ENCODE results near the gene C17orf113. TPM values are rescaled to one million over a fixed set of nuclear protein-coding genes. Genes with fewer than 3 reads are reported as not detected.
A peak's percentile ranks its signal among the peaks of the same experiment; 100 is the strongest.

C17orf113 gene
- total RNA-seq, 1 donor from 2014 or later = 2.2 TPM

DNA sequence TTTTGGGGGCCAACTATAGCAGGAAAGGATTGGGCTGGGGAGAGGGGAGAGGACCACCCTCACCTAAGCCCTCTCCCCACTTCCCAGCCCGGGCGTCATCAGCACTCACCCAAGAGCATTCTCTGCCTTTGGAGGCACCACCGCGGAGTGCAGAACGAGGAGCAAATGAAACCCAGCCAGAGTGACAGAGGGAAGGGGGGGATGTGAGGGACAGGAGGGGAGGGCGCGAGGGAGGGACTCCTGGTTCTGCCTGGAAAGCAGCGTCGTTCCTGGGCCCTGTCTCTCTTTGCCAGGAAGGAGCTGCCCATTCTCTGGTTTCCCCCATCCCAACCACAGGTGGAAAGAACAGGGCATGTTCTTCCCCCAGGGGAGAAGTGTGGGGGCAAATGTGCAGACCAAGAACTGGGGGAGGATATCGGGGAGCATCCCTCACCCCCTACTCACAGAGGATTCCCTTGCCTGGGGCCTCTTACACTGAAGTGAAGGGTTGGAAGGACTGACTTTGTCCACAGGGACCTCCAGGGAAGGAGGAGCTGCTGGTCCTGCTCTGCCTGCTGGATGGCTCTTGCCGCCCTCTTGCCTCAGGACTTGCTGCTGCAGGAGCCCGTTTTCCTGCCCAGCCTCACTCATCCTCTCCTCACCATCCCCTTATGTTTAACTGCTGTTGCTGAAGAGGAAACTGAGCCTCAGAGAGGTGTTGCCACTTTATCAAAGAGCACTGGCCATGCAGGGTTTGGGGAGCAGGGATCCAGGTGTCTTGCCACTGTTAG is 3.5 kb upstream of the C17orf113 start:
- no peak for DNase-seq (ENCODE audit: low read depth, low spot score)
- no peaks in the 10 kb centered on the region for H3K36me3 Mint-ChIP-seq (ENCODE audit: low read depth)
- H3K9me3 Mint-ChIP-seq = no peaks in the 10 kb centered on the region
- no peak overlapping the region for H3K4me3 Mint-ChIP-seq
- H3K4me1 Mint-ChIP-seq = peaks cover 26% of the 10 kb centered on the region
- TF ChIP-seq, protein P1, sequence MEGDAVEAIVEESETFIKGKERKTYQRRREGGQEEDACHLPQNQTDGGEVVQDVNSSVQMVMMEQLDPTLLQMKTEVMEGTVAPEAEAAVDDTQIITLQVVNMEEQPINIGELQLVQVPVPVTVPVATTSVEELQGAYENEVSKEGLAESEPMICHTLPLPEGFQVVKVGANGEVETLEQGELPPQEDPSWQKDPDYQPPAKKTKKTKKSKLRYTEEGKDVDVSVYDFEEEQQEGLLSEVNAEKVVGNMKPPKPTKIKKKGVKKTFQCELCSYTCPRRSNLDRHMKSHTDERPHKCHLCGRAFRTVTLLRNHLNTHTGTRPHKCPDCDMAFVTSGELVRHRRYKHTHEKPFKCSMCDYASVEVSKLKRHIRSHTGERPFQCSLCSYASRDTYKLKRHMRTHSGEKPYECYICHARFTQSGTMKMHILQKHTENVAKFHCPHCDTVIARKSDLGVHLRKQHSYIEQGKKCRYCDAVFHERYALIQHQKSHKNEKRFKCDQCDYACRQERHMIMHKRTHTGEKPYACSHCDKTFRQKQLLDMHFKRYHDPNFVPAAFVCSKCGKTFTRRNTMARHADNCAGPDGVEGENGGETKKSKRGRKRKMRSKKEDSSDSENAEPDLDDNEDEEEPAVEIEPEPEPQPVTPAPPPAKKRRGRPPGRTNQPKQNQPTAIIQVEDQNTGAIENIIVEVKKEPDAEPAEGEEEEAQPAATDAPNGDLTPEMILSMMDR (conservative IDR thresholded peaks at IDR 0.05) = no peak
- H3K27ac Mint-ChIP-seq (ENCODE audit: unreplicated experiment) = no peak overlapping the region
- H3K27me3 Mint-ChIP-seq (ENCODE audit: low read depth) = peaks cover 52% of the 10 kb centered on the region

DNA sequence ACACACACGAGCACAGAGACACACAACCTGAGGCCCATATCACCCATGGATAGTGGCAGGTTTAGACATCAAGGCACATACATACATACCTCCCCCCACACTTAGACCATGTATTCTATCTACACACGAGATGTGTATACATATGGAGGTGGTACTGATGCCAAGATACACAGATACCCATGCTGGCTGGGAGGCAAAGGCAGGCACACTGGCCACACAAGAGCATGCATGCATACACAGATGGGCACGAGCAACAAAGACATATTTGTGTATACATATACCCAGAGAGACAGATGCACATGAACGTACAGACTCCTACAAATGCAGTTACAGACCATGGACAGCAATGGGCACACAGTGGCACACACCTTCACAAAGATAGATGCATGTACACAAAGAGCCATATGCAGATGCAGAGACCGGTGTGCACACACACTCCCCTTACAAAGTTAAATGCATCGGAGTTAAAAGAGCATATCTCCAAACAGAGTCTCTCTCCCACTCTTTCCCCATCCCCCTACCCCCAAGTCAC is 2.0 kb upstream of the C17orf113 start:
- peak overlapping the region; percentile 11 for H3K4me3 Mint-ChIP-seq
- no peaks in the 10 kb centered on the region for H3K36me3 Mint-ChIP-seq (ENCODE audit: low read depth)
- no peak for DNase-seq (ENCODE audit: low read depth, low spot score)
- peaks cover 52% of the 10 kb centered on the region for H3K27me3 Mint-ChIP-seq (ENCODE audit: low read depth)
- H3K4me1 Mint-ChIP-seq = peaks cover 27% of the 10 kb centered on the region
- H3K9me3 Mint-ChIP-seq = no peaks in the 10 kb centered on the region
- H3K27ac Mint-ChIP-seq (ENCODE audit: unreplicated experiment) = no peak overlapping the region
- TF ChIP-seq, protein P1 (conservative IDR thresholded peaks at IDR 0.05) = no peak

DNA sequence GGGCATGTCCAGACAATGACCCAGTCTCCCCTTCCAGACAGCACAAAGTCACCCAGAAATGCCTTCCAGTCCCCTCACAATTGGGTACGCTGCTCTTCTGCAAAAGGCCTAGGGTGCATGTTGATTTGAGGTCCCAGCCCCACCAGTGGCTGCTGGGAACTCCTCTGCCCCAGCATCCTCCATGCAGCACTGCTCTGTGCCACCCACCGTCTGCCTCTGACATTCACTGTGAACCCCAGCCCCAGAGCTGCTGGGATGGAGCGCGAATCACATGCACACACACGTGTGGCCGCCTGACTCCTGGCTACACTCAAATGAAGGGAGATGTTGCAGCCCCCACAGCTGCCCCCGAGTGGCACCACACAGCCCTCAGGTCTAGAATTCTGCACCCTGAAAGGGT is 1.2 kb upstream of the C17orf113 start:
- TF ChIP-seq, protein P1 (conservative IDR thresholded peaks at IDR 0.05) = no peak
- Mint-ChIP-seq H3K4me3 (peak overlapping the region; percentile 68), H3K27ac (ENCODE audit: unreplicated experiment) (no peak overlapping the region), H3K9me3 (no peaks in the 10 kb centered on the region), H3K4me1 (peaks cover 27% of the 10 kb centered on the region), H3K27me3 (ENCODE audit: low read depth) (peaks cover 52% of the 10 kb centered on the region), H3K36me3 (ENCODE audit: low read depth) (no peaks in the 10 kb centered on the region)
- DNase-seq (ENCODE audit: low read depth, low spot score) = no peak

DNA sequence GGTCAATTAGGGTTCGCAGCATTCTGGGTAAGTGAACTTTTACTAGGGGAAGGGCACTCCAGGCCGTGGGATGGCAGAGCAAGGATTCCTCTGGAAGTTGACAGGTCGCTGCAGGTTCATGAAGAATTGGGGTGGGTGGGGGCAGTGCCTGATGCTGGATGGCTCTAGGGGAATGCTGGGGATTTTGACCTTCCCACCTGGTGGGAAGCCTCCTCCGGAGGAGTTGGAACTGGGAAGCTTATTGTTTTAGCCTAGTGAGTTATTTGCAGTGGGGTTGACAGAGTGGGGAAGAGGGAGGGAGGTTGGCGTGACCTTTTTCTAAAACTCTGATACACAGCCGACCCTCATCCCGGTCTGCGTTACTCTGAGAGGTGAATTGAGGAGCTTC is 606 bp upstream of the C17orf113 start:
- H3K36me3 Mint-ChIP-seq (ENCODE audit: low read depth) = no peaks in the 10 kb centered on the region
- peaks cover 52% of the 10 kb centered on the region for H3K27me3 Mint-ChIP-seq (ENCODE audit: low read depth)
- TF ChIP-seq, protein P1 (conservative IDR thresholded peaks at IDR 0.05) = no peak
- no peaks in the 10 kb centered on the region for H3K9me3 Mint-ChIP-seq
- peaks cover 27% of the 10 kb centered on the region for H3K4me1 Mint-ChIP-seq
- H3K4me3 Mint-ChIP-seq = peak overlapping the region; percentile 85
- DNase-seq (ENCODE audit: low read depth, low spot score) = no peak
- H3K27ac Mint-ChIP-seq (ENCODE audit: unreplicated experiment) = no peak overlapping the region

- H3K36me3 Mint-ChIP-seq (ENCODE audit: low read depth) = no peaks in the 10 kb centered on the region
- peaks cover 17% of the 10 kb centered on the region for H3K4me1 Mint-ChIP-seq
- peaks cover 44% of the 10 kb centered on the region for H3K27me3 Mint-ChIP-seq (ENCODE audit: low read depth)
- H3K9me3 Mint-ChIP-seq = no peaks in the 10 kb centered on the region
- TF ChIP-seq, protein P1 (conservative IDR thresholded peaks at IDR 0.05) = no peak
- peak overlapping the region; percentile 92 for H3K27ac Mint-ChIP-seq (ENCODE audit: unreplicated experiment)
- H3K4me3 Mint-ChIP-seq = peak overlapping the region; percentile 93
- no peak for DNase-seq (ENCODE audit: low read depth, low spot score)
These were observed 488 bp downstream of the C17orf113 start for GRCh38 chr17:42049834-42050392.
